COLO668 (cell line): ENCODE results near the gene GRSF1.
"Not testable (repeated sequence)": the region's sequence is repeated elsewhere in the genome, so short reads cannot be mapped to it uniquely, and the experiment has no call there.

Experiments used
- DNase-seq: peaks from one replicate; lab custom pipeline; 2025; ENCODE audit not compliant: unreplicated experiment; lab: John Stamatoyannopoulos, UW

Gene GRSF1, protein sequence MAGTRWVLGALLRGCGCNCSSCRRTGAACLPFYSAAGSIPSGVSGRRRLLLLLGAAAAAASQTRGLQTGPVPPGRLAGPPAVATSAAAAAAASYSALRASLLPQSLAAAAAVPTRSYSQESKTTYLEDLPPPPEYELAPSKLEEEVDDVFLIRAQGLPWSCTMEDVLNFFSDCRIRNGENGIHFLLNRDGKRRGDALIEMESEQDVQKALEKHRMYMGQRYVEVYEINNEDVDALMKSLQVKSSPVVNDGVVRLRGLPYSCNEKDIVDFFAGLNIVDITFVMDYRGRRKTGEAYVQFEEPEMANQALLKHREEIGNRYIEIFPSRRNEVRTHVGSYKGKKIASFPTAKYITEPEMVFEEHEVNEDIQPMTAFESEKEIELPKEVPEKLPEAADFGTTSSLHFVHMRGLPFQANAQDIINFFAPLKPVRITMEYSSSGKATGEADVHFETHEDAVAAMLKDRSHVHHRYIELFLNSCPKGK

GRCh38 chr4:70839589-70840093, at the start of gene GRSF1:
Gene GRSF1 (minus strand): TSS chr4:70839890. CDS start chr4:70839827, 63 bp downstream.
- peak; percentile 94 for DNase-seq

DNA sequence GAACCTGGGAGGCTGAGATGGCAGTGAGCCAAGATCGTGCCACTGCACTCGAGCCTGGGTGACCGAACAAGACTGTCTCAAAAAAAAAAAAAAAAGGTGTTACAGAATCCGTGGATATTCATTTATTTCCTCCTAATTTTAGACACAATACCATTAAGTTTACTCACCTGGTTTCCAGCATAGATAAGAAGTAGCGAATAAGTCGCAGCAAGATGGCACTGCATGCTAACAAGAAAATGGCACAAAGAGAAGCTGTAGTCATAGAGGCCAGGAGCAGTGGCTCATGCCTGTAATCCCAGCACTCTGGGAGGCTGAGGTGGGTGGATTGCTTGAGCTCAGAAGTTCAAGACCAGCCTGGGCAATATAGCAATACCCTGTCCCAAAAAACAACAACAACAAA, 45.5 kb upstream of the GRSF1 start:
- DNase-seq, result no peak

GRCh38 chr4:70880739-70881138, 41.0 kb upstream of the GRSF1 start:
- DNase-seq, result no peak

DNA sequence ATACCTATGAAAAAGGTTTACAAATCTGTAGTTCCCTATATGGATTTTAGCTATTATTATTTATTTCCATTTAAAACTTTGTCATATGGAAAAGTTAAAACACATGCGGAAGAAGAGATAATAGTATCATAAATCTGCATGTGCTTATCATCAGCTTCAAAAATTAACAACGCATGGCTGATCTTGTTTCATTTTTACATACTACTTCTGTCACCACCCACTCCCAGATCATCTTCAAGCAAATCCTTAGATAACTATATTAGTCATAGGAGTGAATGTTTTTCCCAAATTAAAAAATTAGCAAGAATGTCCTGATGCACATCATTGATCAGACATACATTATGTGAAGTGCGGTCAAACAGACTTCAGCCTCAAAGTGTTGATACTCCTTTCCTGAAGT, 37.9 kb upstream of the GRSF1 start:
- no peak for DNase-seq

- DNase-seq, result no peak
Observed at GRCh38 chr4:70874268-70875156, 34.8 kb upstream of the GRSF1 start.

DNA sequence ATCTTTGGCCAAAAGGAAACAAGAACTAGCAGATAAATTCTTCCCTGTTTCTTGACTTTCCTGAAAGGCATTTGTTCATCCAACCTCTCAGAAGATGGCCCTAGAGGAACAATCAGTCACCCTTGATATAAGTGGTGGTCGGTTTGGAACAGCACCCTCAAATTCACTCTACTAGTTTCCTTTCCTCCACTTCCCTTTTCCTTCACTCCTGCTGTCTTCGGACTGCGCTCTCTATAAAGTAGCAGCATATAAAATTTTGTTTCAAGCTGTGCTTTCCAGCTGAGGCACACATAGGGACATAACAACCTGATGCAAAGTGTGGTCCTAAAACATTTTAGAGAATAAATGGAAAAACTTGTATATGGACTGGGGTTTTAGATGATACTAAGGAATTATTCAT, 33.5 kb upstream of the GRSF1 start:
- no peak for DNase-seq

GRCh38 chr4:70868778-70869177, 29.1 kb upstream of the GRSF1 start:
- DNase-seq, result no peak

DNA sequence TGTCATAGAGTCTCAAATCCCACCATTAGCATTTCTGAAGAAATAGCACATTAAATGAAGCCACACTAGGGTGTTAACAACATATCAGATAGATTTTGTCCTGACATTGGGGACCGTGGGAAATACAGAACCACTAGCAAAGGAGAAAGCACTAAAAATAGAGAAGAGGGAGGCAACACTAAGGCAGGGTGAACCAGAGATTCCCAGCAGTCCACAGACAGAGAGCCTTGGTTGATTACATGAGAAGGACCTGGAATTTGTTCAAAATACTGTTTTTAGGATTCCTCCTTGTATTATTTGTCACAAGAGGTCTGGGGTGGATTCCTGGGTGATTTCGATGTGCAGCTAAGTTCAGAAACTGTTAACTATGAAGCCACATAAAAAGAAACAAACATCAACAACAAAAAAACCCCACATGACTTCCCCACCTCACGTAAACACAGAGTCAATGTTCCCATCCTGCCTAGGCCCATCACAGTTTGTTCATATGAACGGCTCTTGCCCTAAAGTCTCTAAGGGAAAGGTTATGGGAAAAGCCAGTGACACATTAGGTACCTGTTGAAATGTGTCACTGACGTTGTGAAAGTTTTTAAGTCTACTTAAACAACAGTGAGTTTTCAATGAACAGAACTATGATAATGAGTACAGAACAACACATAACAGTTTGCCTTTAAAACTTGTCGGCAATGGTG, 23.6 kb upstream of the GRSF1 start:
- DNase-seq, result no peak

DNA sequence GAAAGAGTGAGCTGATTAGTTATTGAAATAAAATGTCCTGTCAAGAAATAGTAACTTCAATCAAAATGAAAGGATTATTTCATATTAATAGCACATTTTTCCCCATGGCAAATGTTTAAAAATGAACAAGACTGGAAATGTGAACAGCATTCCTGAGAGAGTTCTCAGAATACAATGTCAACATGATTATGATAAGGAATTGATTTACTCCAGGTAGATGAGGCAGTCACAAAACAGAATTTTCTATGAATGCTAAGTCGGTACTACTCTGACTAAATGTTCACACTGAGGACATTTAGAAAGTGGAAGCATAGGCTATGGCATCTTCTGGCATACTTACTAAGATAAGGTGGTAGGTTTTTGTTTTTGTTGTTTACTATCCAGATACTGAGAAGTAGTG, 19.4 kb upstream of the GRSF1 start:
- no peak for DNase-seq

DNA sequence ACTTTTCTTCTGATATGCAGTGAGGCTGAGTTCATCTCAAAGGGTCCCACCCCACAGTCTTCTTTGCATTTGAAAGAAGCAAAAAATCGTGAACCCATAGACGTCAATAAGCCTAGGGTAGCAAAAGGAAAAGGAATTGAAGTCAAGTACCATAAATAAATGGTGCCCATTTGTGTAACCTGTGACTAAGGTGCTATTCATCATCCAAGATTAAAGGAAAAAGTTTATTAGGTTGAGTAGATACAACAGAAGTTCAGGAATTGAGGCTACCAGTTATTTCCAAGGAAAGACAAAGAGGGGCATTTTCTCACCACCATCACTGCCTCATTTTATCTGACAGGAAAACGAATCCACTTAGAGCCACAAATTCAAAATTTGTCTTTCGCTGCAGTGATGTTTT, 18.8 kb upstream of the GRSF1 start:
- DNase-seq, result no peak

DNA sequence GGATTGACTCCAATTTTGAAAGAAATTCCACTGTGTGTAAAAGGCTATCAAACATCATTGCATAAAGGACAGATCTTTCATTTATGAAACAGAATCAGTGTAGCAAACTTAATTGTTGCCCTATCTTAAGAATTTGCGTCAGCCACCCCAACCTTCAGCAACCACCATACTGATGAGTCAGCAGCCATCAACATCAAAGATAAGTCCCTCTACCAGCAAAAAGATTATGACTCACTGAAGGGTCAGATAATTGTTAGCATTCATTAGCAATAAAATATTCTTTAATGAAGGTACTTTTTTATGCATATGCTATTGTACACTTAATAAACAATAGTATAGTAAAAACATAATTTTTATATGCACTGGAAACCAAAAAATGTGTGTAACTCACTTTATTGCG, 15.8 kb upstream of the GRSF1 start:
- DNase-seq, result no peak

DNA sequence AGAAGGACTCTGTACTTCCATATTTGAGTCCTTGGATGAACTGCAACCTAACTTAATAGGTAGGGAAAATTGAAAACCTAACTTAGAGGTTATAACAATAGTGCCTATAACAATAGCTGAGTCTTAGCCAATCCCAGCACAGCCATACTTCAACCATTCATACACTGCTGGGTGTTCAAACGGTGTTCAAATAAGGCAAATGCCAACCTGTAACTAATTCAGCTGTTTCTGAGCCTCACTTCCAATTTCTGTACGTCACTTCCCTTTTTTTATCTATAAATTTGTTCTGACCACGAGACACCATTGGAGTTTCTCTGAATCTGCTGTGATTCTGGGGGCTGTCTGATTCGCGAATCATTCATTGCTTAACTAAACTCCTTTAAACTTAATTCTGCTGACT, 9.6 kb upstream of the GRSF1 start:
- no peak for DNase-seq

GRCh38 chr4:70844180-70844579, 4.5 kb upstream of the GRSF1 start:
- DNase-seq, result no peak

- DNase-seq, result no peak
Observed at GRCh38 chr4:70842761-70843435, 3.2 kb upstream of the GRSF1 start.

DNA sequence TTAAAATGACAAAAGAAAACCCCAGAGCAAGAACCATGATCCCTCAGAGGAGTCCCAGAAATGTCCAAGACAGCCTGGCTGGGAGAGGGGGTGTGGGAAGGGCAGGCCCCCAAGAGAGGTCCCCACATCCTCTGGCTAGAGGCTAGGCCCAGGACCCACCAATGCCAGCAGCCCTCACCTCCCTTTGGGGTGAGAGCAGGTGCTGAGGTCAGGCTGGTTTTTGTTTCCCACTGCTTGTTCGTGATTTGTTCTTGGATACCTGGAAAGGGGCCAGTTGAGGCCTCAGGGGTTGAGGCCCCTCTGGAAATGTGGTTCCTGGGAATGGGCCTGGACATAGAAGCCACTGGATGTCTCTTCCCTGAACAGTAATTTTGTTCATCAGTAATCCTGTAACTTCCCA, 2.3 kb upstream of the GRSF1 start:
- no peak for DNase-seq

DNA sequence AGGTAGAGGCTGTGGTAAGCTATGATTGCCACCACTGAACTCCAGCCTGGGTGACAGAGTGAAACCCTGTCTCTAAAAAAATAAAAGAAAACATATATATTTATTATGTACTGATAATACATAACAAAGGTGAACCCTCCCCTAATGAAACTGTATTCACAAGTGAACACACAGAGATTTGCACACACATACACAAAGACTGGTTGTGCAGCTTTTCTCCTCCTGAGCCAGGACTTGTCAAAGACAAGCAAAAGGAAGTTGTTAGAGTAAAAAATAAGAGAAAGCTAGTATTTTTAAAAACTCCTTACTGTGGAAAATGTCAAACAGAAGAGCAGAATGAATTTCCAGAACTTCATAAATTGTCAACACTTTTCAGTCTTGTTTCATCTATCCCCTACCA, 1.5 kb upstream of the GRSF1 start:
- DNase-seq, result no peak

- DNase-seq, result not testable (repeated sequence)
Observed at GRCh38 chr4:70840631-70841030, 941 bp upstream of the GRSF1 start.

DNA sequence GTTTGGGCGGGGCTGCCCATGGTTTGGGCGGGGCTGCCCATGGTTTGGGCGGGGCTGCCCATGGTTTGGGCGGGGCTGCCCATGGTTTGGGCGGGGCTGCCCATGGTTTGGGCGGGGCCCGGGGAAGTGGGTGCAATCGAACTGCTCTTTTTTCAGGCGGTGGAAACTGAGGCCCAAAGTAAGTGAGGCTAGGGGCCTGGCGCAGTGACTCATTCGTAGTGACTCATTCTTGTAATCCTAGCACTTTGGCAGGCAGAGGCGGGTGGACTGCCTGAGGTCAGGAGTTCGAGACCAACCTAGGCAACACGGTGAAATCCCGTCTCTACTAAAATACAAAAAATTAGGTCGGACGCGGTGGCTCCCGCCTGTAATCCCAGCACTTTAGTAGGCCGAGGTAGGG, 447 bp upstream of the GRSF1 start:
- peak; percentile 19 for DNase-seq

DNA sequence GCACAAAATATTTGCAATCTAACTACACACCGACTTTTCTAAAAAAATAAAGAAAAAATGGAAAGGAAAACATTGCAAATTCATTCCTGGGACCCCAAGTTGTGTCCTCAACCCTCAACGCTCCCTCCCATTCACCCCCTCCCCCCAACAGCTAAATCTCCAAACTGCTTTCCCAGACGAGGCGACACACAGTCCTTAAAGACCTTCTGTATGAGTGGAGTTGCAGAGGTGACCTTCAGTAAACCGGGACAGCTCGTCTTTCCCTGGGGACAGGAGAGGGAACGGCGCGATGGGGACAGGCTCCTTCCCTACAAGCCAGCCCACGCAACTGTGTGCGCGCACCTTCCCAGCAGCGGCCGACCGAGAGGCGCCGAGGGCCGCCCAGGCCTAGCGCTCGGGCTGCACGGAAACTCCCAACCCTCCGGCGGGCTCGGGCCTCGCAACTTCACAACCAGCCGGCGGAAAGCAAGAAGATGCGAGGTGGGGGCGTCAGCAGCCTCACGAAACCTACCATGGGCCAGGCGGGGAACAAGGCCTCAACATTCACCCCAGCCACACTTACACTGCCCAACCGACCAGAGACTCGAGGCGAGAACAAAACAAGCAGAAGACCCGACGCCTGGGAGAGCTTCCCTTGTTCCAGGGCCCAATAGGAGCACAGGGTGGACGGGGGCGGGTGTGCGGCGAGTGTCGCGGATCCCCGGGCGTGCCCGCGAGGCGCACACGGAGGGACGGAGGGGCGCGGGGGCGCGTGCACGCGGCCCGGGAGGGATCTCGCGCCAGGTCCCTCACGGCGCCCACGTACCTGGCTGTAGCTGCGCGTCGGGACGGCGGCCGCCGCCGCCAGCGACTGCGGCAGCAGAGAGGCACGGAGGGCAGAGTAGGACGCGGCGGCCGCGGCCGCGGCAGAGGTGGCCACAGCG, 763 bp downstream of the GRSF1 start:
- DNase-seq, result peak; percentile 85

- no peak for DNase-seq
Observed at GRCh38 chr4:70838204-70838603, 1.5 kb downstream of the GRSF1 start.
